Mucosa of rectum (tissue), 2 donors: Measurements from ENCODE around the gene PAPOLG.
"Not testable (repeated sequence)": the region's sequence is repeated elsewhere in the genome, so short reads cannot be mapped to it uniquely, and the experiment has no call there.

Experiments
- H3K27ac ChIP-seq, 2 donors: one replicate each; pipeline ENCODE4 v1.7.0; 2013; ENCODE audit warnings: inconsistent platforms in 2 of 2, low read depth in 2 of 2, low read length in 2 of 2
- H3K27me3 ChIP-seq, 2 donors: one replicate each; pipeline ENCODE4 v1.7.0; 2013; ENCODE audit warnings: low read length in 2 of 2; ENCODE audit not compliant: control insufficient read depth in 2 of 2, insufficient read depth in 2 of 2
- H3K36me3 ChIP-seq, 2 donors: one replicate each; pipeline ENCODE4 v1.7.0; 2013; ENCODE audit warnings: low read length in 2 of 2; ENCODE audit not compliant: control insufficient read depth in 2 of 2, insufficient read depth in 2 of 2
- H3K4me1 ChIP-seq, 2 donors: one replicate each; pipeline ENCODE4 v1.7.0; 2013; ENCODE audit warnings: low read length in 2 of 2, mild to moderate bottlenecking in 1 of 2; ENCODE audit not compliant: control insufficient read depth in 2 of 2, insufficient read depth in 2 of 2
- H3K4me3 ChIP-seq, 2 donors: one replicate each; pipeline ENCODE4 v1.7.0; 2013; ENCODE audit warnings: low read length in 2 of 2
- H3K9ac ChIP-seq, 2 donors: one replicate each; pipeline ENCODE4 v1.7.0; 2013; ENCODE audit warnings: low read length in 2 of 2, low read depth in 1 of 2, mild to moderate bottlenecking in 1 of 2
- H3K9me3 ChIP-seq, 2 donors: one replicate each; pipeline ENCODE4 v1.7.0; 2013; ENCODE audit warnings: low read length in 2 of 2; ENCODE audit not compliant: control insufficient read depth in 2 of 2
- donor health status: healthy.
- donor health status: Normal muscosa, but diverticular disease.

PAPOLG gene

DNA sequence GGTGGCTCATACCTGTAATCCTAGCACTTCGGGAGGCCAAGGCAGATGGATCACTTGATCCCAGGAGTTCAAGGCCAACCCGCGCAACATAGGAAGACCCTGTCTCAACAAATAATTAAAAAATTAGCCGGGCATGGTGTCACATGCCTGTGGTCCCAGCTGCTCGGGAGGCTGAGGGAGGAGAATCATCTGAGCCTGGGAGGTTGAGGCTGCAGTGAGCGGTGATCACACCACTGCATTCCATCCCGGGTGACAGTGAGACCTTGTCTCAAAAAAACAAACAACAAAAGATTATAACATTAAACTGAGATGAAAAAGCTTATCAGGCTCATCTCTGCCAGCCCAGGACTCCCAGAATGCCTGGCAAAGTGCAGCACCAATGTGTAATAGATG, 50.5 kb downstream of the PAPOLG start:
- peaks cover 0 to 6% of the 10 kb centered on the region in 2 donors for H3K36me3 ChIP-seq
- H3K4me1 ChIP-seq = no peaks in the 10 kb centered on the region
- H3K27ac ChIP-seq = no peak overlapping the region
- no peak overlapping the region for H3K9ac ChIP-seq
- no peaks in the 10 kb centered on the region for H3K9me3 ChIP-seq
- H3K4me3 ChIP-seq = no peak overlapping the region
- H3K27me3 ChIP-seq = no peaks in the 10 kb centered on the region

DNA sequence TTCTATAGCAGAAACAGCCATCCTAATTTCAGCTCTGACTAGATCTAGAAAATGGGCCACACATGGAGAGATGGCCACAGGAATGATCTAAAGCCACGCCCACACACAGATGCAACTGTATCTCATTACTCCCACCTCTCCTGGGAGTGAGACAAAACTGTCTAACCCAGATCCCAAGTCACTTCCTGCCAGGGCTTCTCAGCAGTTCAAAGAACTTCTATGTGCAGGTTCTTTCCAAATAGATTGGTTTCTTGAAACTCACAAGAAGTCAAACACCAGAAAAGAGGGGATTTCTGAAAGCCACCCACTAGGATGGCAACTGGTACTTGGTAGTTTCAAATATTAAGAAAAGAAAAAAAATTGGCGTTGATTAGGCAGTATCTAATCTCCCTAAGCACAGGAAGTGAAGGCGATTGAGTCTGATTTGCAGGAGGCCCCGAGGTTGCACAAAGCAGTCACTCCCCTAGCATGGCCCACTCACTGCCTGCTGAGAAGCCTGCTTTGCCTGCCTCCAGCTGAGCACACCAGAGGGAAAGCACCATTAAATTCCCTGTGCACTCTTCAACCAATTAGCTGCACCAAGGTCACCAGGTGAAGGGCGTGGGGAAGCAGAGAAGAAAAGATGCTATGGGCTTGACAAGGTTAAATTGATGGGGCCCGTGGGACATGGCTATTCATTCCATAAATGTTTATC, 51.1 kb downstream of the PAPOLG start:
- Histone ChIP-seq H3K27ac (no peak overlapping the region), H3K4me1 (no peaks in the 10 kb centered on the region), H3K36me3 (peaks cover 0 to 4% of the 10 kb centered on the region in 2 donors), H3K4me3 (no peak overlapping the region), H3K9ac (no peak overlapping the region), H3K9me3 (no peaks in the 10 kb centered on the region), H3K27me3 (no peaks in the 10 kb centered on the region)

DNA sequence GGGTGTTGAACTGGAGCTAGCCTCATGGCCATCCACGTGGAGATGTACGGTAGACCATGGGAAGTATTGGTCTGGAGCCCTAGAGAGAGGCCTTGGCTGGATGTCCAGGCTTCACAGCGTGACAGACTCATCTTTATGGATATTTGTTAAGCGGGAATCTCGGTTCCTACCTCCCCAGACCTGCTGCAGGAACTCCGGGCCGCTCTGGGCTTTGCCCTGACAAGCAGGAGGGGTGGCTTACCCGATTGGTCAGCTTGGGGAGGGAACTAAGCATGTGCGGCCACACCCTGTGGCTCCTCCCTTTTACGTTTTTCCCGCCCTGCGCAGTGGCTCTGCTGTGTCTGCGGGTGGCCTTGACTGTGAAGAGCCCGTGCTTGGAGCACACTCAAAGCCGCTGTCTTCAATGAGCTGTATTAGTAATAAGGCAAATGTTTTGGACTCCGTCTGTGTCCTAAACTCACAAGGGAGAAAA, 52.3 kb downstream of the PAPOLG start:
- no peak overlapping the region for H3K4me3 ChIP-seq
- H3K36me3 ChIP-seq = no peaks in the 10 kb centered on the region
- H3K27me3 ChIP-seq = no peaks in the 10 kb centered on the region
- H3K9ac ChIP-seq = no peak overlapping the region
- no peaks in the 10 kb centered on the region for H3K9me3 ChIP-seq
- no peak overlapping the region for H3K27ac ChIP-seq
- H3K4me1 ChIP-seq = no peaks in the 10 kb centered on the region

DNA sequence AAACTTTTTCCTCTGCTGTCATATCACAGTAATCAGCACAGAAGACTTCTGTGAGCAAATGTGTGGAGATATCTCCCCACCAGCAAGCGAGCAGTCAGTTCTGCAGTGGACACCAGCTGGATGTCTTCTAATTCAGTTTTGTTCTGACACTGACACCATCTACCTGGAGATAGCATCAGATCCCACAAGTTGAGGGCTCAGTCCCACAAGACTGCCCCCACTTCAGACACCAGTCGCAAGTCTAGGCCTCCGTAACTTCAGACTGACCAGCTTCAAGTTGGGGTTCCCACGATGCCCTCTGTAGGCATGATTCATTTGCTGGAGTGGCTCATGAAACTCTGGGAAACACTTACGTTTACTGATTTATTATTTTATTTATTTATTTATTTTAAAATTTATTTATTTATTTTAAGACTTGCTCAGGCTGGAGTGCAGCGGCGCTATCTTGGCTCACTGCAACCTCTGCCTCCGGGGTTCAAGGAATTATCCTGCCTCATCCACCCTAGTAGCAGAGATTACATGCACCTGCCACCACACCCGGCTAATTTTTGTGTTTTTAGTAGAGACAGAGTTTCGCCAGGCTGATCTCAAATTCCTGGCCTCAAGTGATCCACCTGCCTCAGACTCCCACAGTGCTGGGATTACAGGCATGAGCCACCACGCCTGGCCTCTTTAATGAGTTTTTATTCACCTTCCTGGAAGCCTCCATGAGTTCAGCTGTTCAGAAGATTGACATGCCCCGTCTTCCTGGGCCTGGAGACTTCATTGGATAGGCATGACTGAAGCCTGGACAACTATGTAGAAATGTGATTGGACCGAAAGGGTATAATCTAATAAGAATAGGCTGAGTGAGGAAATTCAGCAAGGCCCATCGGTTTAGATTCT, 55.7 kb downstream of the PAPOLG start:
- Histone ChIP-seq H3K36me3 (no peaks in the 10 kb centered on the region), H3K27me3 (no peaks in the 10 kb centered on the region), H3K27ac (no peak overlapping the region), H3K4me1 (no peaks in the 10 kb centered on the region), H3K4me3 (no peak overlapping the region), H3K9ac (no peak overlapping the region), H3K9me3 (no peaks in the 10 kb centered on the region)

DNA sequence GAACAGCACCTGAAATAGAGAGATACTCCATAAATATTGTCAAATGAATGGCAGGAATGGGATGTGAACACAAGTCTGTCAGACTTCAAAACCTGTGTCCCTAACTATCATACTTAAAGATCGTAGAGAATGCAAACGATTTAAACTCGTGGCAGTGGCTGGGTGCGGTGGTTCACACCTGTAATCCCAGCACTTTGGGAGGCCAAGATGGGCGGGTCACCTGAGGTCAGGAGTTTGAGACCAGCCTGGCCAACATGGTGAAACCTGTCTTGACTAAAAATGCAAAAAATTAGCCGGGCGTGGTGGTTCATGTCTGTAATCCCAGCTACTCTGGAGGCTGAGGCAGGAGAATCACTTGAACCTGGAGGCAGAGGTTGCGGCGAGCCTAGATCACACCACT, 61.1 kb downstream of the PAPOLG start:
- not testable (repeated sequence) for H3K4me3 ChIP-seq, H3K4me1 ChIP-seq, H3K27ac ChIP-seq, H3K9ac ChIP-seq, H3K27me3 ChIP-seq, H3K9me3 ChIP-seq, H3K36me3 ChIP-seq

DNA sequence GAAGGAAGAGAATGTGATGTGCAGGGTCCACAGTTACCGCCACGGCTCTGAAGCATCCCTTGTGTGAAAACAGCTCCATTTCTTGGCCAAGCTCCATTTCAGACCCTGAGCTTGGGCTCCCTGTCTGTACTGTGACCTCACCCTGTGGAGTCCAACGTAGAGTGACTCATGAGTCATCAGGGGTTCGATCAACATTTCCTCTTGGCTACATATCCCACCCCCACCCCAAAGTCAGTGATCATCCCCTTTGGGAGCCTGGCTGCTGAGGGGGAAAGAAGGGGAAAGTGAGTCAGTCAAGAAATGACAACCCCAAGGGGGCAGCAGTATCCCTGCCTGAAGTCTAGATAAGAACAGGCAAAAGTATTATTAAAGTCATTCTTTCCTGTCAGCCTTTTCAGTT, 62.2 kb downstream of the PAPOLG start:
- H3K9me3 ChIP-seq = no peaks in the 10 kb centered on the region
- H3K4me1 ChIP-seq = no peaks in the 10 kb centered on the region
- no peaks in the 10 kb centered on the region for H3K27me3 ChIP-seq
- no peak overlapping the region for H3K4me3 ChIP-seq
- no peaks in the 10 kb centered on the region for H3K36me3 ChIP-seq
- no peak overlapping the region for H3K27ac ChIP-seq
- no peak overlapping the region for H3K9ac ChIP-seq

DNA sequence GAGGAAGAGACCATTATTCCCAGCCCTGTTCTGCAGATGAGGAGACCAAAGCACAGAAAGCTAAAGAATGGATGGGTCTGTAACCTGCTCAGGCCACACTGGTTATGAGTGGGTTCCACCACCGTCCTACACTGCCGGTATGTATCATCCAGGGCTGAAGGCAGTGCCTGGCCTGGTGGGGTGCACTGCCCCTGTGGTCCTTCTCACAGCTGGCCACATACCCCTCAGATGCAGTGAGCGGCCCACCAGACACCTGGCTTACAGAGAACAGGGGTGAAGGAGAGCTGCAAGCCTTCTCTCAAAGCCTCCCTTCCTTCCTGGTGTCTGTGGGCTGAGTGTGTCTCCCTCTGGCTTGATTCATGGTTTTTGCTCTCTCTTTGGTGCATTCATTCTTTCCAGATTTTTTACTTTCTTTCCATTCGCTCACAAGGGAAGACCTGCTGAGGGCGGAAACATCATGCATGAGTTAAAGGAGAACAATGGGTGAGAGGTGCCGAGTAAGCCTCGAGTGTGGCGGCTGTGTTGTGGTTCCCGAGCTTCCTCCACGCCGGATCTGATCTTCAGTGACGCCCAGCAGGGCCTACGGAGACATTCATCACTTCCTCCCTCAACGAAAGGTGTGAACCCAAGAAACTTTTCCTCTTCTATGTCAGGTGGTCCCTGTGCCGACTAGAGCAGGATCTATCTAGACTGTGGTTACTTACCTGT, 63.2 kb downstream of the PAPOLG start:
- Histone ChIP-seq H3K4me3 (no peak overlapping the region), H3K9ac (no peak overlapping the region), H3K9me3 (no peaks in the 10 kb centered on the region), H3K27me3 (no peaks in the 10 kb centered on the region), H3K4me1 (no peaks in the 10 kb centered on the region), H3K27ac (peak overlapping the region in 1 of 2 donors; percentile 43), H3K36me3 (no peaks in the 10 kb centered on the region)

DNA sequence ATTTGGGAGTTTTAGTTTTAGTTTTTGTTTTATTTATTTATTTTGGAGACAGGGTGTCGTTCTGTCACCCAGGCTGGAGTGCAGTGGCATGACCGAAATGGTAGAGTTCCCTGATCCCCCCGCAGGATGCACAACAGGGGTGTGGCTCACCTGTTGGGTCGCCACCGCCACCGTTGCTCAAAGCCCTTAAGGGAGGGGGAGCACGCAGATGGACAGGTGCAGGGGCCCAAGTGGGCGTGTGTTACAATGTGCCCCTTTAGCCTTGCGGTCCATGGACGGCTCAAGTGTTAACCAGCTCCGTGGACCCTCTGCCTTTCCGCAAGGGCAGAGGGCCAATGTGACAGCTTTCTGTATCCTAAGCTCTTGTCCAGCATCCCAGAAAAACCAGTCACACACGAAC, 63.9 kb downstream of the PAPOLG start:
- Histone ChIP-seq H3K4me3 (no peak overlapping the region), H3K9me3 (no peaks in the 10 kb centered on the region), H3K4me1 (no peaks in the 10 kb centered on the region), H3K36me3 (no peaks in the 10 kb centered on the region), H3K9ac (no peak overlapping the region), H3K27me3 (no peaks in the 10 kb centered on the region), H3K27ac (peak overlapping the region in 1 of 2 donors; percentile 43)

GRCh38 chr2:60820416-60821132, 64.5 kb downstream of the PAPOLG start:
- Histone ChIP-seq H3K9ac (no peak overlapping the region), H3K27me3 (no peaks in the 10 kb centered on the region), H3K27ac (no peak overlapping the region), H3K9me3 (no peaks in the 10 kb centered on the region), H3K4me3 (no peak overlapping the region), H3K4me1 (no peaks in the 10 kb centered on the region), H3K36me3 (no peaks in the 10 kb centered on the region)
